GM12864 (cell line): Measurements from ENCODE around the gene PCOLCE2.

Experiments
- DNase-seq: peaks from one replicate; pipeline ENCODE4 v3.0.0-alpha.2; 2011; ENCODE audit warnings: low read depth
- H3K4me3 ChIP-seq: 2 replicates; pipeline ENCODE4 v1.5.1; 2011; ENCODE audit warnings: mild to moderate bottlenecking, low read depth, low read length, control low read depth
- TF ChIP-seq, protein P1 (sequence below): IDR thresholded peaks from 2 replicates; pipeline ENCODE4 v1.5.1; 2011; ENCODE audit warnings: low read depth, mild to moderate bottlenecking, moderate library complexity, low read length, control low read depth, inconsistent platforms; ENCODE audit errors: missing control alignments

The PCOLCE2 gene

DNA sequence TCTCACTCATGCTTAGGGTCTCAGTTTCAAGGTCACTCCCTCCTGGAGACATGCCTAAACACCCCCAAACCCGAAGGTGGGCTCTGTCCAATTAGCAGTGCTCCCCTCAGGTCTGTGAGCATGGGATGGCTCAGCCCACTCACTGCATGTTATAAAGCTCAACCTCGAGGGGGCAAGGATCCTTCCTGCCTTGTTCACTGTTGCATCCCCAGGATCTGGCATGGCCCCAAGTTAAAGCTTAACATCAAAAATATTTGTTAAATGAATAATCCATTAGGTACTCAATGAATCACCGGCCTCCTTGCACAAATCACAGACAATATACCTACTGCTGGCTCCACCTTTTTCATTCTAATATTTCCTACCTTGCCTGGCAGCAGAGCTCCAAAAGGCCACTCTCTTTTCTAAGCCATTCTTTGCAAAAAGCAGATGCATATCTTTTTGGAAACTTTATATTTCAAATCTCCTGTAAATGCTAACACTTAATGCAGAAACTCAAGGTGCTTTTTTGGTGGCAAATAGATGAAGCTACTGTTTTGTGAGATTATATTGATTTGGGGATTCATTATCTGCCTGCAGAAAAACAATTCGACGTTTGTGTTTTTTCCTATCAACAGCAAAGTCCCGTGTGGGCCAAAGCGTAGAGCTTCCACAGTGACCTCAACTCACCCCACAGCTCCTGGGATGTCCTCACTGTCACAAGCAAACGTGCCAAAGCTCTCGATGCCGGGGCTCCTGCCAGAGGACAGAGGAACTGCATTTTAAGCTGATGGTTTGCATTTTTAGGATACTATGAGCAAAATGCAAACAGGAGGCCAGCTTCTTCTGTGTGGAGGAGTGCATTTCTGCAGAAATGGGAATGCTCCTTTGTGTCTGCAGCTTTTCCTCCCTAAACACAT is 35.4 kb downstream of the PCOLCE2 start:
- TF ChIP-seq, protein P1, sequence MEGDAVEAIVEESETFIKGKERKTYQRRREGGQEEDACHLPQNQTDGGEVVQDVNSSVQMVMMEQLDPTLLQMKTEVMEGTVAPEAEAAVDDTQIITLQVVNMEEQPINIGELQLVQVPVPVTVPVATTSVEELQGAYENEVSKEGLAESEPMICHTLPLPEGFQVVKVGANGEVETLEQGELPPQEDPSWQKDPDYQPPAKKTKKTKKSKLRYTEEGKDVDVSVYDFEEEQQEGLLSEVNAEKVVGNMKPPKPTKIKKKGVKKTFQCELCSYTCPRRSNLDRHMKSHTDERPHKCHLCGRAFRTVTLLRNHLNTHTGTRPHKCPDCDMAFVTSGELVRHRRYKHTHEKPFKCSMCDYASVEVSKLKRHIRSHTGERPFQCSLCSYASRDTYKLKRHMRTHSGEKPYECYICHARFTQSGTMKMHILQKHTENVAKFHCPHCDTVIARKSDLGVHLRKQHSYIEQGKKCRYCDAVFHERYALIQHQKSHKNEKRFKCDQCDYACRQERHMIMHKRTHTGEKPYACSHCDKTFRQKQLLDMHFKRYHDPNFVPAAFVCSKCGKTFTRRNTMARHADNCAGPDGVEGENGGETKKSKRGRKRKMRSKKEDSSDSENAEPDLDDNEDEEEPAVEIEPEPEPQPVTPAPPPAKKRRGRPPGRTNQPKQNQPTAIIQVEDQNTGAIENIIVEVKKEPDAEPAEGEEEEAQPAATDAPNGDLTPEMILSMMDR, result no peak
- DNase-seq, result no peak
- no peak overlapping the region for H3K4me3 ChIP-seq

DNA sequence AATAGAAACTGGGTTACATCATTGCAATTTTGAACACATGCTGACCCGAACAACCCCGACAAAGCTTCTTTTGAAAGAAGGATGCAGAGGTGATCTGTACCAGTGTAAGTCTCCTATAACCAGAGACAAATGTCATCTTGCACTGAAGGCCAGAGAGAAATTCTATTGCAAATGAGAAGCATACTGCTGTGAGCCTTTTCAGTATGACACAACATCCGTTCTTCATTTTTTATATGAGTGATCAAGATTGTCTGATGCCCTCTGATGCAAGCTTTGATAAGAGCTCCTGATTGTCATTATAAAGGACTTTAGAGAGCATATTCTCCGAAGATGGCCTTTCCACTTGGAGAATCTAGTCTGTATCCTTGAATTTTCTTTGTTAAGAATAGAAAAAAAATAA is 36.9 kb downstream of the PCOLCE2 start:
- TF ChIP-seq, protein P1, result no peak
- no peak for DNase-seq
- no peak overlapping the region for H3K4me3 ChIP-seq

DNA sequence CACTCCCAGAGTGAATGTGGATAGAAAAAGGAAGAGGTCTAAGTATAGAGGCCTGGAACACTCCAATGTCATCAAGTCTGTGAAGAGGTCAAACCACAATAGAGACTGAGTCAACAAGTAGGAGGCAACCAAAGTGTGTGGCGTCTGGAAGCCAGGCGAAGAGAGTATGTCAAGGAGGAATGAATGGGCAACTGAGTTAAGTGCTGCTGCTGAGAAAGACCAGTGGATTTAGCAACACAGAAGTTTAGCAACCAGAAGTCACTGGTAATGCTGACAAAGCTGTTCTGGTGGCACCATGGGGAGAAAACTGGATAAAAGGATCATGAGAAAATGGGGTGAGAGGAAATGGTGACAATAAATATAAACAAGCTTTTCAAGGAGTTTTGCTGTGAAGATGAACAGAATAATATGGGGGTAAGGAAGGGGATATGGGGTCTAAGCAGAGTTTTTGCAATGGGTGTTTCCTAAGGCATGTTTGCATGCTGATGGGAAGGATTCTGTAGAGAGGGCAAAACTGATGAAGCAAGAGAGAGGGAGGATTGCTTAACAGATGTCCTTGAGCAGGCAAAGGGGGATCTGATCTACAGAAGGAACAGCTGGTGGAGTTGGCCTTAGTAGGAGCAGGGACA is 38.4 kb downstream of the PCOLCE2 start:
- H3K4me3 ChIP-seq, result no peak overlapping the region
- no peak for DNase-seq
- TF ChIP-seq, protein P1, result no peak

DNA sequence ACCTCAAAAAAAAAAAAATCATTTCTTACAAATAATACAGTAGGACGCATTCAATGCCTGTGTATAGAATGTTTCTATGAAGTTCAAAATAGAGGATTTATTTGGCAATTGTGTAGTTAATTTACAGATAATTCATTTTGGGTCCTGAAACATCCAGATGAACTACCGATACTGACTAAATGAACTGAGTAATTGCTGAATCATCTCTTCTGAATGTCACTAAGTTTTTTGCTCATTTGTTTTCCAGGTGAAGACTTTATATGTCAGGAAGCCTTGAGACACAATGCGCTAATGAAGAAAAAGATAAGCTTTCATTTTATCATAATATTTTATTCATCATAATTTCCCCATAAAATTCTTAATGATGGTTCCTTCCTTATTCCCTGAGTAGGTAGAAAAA is 39.7 kb downstream of the PCOLCE2 start:
- TF ChIP-seq, protein P1, result no peak

DNA sequence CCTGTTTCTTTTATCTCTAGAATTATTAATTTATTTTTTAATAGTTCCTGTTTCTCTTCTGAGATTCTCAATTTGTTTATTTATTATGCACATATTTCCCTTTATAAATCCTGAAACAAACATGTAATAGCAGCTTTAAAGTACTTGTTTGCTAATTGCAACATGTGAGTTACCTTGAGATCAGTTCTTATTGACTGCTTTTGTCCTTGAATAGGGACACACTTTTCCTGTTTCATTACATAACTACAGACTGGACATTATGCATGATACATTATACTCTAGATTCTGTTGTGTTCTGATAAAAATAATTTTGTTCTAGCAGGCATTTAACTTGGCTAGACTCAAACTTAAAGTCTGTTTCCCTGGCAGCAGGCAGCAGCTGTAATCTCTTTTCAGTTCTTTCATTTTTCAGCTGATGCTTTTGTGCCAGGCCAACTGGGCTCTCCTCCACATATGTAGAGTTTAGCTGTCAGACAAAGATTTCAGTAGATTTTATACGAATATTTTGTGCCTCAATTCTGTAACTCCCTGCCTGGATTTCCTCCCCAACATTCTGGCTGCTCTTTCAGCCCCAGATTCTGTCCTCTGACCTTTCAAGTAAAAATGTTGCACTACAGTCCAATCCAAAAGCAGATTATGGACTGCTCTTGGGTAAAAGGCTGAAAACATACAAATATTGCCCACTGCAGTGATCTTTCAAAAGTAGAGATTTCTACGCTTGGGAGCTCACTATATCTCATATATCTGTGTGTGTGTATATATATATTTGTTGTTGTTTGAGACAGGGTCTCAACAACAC is 41.9 kb downstream of the PCOLCE2 start:
- H3K4me3 ChIP-seq, result no peak overlapping the region
- TF ChIP-seq, protein P1, result no peak
- no peak for DNase-seq

More for the DNA sequence above, 39.7 kb downstream of the PCOLCE2 start:
- H3K4me3 ChIP-seq, result no peak overlapping the region
- DNase-seq, result no peak

DNA sequence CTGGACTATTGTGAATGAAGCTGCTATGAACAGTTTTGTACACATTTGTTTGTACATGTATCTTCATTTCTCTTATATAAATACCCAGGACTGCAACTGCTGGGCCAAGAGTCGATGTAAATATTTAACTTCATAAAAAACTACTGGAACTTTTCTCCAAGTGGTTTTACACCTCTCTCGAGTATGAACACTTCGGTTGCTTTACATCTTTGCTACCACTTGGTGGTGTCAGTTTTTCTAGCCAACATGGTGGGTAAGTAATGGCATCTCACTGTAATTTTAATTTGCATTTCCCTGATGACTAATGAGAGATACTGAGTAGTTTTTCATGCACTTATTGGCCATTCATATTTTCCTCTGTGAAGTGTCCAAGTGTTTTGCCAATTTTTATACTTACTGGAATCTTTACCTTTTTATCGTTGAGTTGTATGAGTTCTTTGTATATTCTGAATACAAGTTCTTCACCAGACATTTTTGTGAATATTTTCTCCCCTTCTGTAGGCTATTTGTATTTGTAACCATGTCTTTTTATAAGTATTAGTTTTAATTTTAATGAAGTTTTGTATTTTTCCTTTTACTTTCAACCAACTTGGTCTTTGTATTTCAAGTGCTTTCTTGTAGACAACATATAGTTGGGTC is 44.4 kb downstream of the PCOLCE2 start:
- no peak overlapping the region for H3K4me3 ChIP-seq
- peak; percentile 16 for DNase-seq
- TF ChIP-seq, protein P1, result peak; percentile 58
